IMR-90 (cell line): ENCODE data around the gene PTGDR. TPM values are rescaled to one million over a fixed set of nuclear protein-coding genes. Genes with fewer than 3 reads are reported as not detected.
A peak's percentile ranks its signal among the peaks of the same experiment; 100 is the strongest.

Experiments
- ATAC-seq: fragments of 200-7000 bp; cut with Tn5 transposase; 2 replicates; pipeline ENCODE4 v1.9.1; 2020; ENCODE audit warnings: low read depth, mild to moderate bottlenecking, moderate library complexity
- BruUV-seq: library from RNA; stranded (reverse); fragments of 400-500 nt; replicated peaks from 2 replicates; lab custom pipeline; 2021; lab: Mats Ljungman, UMichigan
- CTCF ChIA-PET: fragments of 300-600 bp; formaldehyde crosslinking; extraction: SDS; loops from one replicate; lab custom pipeline; 2021; ENCODE audit warnings: antibody characterized with exemption; lab: Yijun Ruan, JAX
- POLR2A ChIA-PET: fragments of 300-600 bp; sonication (Branson Sonifier 250); formaldehyde crosslinking; loops from one replicate; lab custom pipeline; 2022; ENCODE audit warnings: antibody characterized with exemption; ENCODE audit not compliant: unreplicated experiment; lab: Charles Lee
- DNase-seq: peaks from one replicate; pipeline ENCODE4 v3.0.0; 2013
- H2AFZ ChIP-seq: replicated peaks from 2 replicates; pipeline ENCODE3; 2013; ENCODE audit warnings: low read length, mild to moderate bottlenecking; ENCODE audit not compliant: poor library complexity
- H2AK5ac ChIP-seq: 2 replicates; pipeline ENCODE4 v1.6.1; 2013; ENCODE audit warnings: low read depth, low read length, inconsistent platforms
- H2AK9ac ChIP-seq: replicated peaks from 2 replicates; pipeline ENCODE3; 2013; ENCODE audit warnings: mild to moderate bottlenecking, low read depth, low read length, moderate library complexity; ENCODE audit not compliant: poor library complexity
- H2BK120ac ChIP-seq: 2 replicates; pipeline ENCODE4 v1.6.1; 2013; ENCODE audit warnings: low read depth, low read length, inconsistent platforms
- H2BK15ac ChIP-seq: 3 replicates; pipeline ENCODE4 v1.6.1; 2013; ENCODE audit warnings: low read depth, low read length, inconsistent platforms
- H2BK20ac ChIP-seq: 2 replicates; pipeline ENCODE4 v1.6.1; 2013; ENCODE audit warnings: low read depth, mild to moderate bottlenecking, inconsistent platforms, low read length, moderate library complexity
- H2BK5ac ChIP-seq: 2 replicates; pipeline ENCODE4 v1.6.1; 2013; ENCODE audit warnings: mild to moderate bottlenecking, low read depth, low read length, inconsistent platforms; ENCODE audit not compliant: poor library complexity, severe bottlenecking
- H3K14ac ChIP-seq: replicated peaks from 2 replicates; pipeline ENCODE4 v1.6.1; 2013; ENCODE audit warnings: low read depth, low read length, inconsistent platforms
- H3K18ac ChIP-seq: 2 replicates; pipeline ENCODE4 v1.6.1; 2013; ENCODE audit warnings: low read depth, low read length, control low read depth
- H3K23ac ChIP-seq: 2 replicates; pipeline ENCODE4 v1.6.1; 2013; ENCODE audit warnings: low read depth, low read length, inconsistent platforms
- H3K27ac ChIP-seq: 2 replicates; pipeline ENCODE4 v1.5.1; 2013; ENCODE audit warnings: mild to moderate bottlenecking, control low read depth, low read length; ENCODE audit not compliant: insufficient read depth
- H3K27me3 ChIP-seq: 2 replicates; pipeline ENCODE4 v1.6.1; 2013; ENCODE audit warnings: low read length; ENCODE audit not compliant: control insufficient read depth, insufficient read depth
- H3K36me3 ChIP-seq: 2 replicates; pipeline ENCODE4 v1.6.1; 2013; ENCODE audit warnings: low read length, mixed read lengths; ENCODE audit not compliant: control insufficient read depth, insufficient read depth
- H3K4ac ChIP-seq: 2 replicates; pipeline ENCODE4 v1.6.1; 2013; ENCODE audit warnings: low read depth, low read length, inconsistent platforms
- H3K4me1 ChIP-seq: 2 replicates; pipeline ENCODE4 v1.6.1; 2013; ENCODE audit warnings: low read length, mixed read lengths; ENCODE audit not compliant: control insufficient read depth, insufficient read depth
- H3K4me2 ChIP-seq: 2 replicates; pipeline ENCODE4 v1.6.1; 2013; ENCODE audit warnings: low read depth, mild to moderate bottlenecking, control low read depth, low read length, moderate library complexity
- H3K4me3 ChIP-seq: 2 replicates; pipeline ENCODE4 v1.5.1; 2013; ENCODE audit warnings: low read depth, mild to moderate bottlenecking, control low read depth, low read length, moderate library complexity; ENCODE audit not compliant: insufficient read depth
- H3K56ac ChIP-seq: 2 replicates; pipeline ENCODE4 v1.6.1; 2013; ENCODE audit warnings: low read length, inconsistent platforms; ENCODE audit not compliant: insufficient read depth; ENCODE audit errors: extremely low read depth
- H3K79me1 ChIP-seq, 2 experiments: 2 replicates each; pipeline ENCODE4 v1.6.1; 2013; ENCODE audit warnings: low read length in 2 of 2, inconsistent platforms in 1 of 2, low read depth in 1 of 2
- H3K9ac ChIP-seq: 2 replicates; pipeline ENCODE4 v1.6.1; 2013; ENCODE audit warnings: low read depth, low read length, control low read depth
- H3K9me1 ChIP-seq: 2 replicates; pipeline ENCODE4 v1.6.1; 2013; ENCODE audit warnings: low read length, inconsistent platforms; ENCODE audit not compliant: insufficient read depth
- H3K9me3 ChIP-seq: 2 replicates; pipeline ENCODE4 v1.6.1; 2013; ENCODE audit warnings: low read length; ENCODE audit not compliant: control insufficient read depth, insufficient read depth
- H4K20me1 ChIP-seq: 2 replicates; pipeline ENCODE4 v1.6.1; 2013; ENCODE audit warnings: low read length, inconsistent platforms; ENCODE audit not compliant: insufficient read depth
- H4K5ac ChIP-seq: 2 replicates; pipeline ENCODE4 v1.6.1; 2013; ENCODE audit warnings: mild to moderate bottlenecking, low read depth, low read length, control low read depth
- H4K8ac ChIP-seq, 2 experiments: 2 replicates each; pipeline ENCODE4 v1.6.1; 2013; ENCODE audit warnings: low read depth in 2 of 2, low read length in 2 of 2, control low read depth in 1 of 2, inconsistent platforms in 1 of 2
- H4K91ac ChIP-seq: 2 replicates; pipeline ENCODE4 v1.6.1; 2013; ENCODE audit warnings: low read depth, low read length, inconsistent platforms; ENCODE audit not compliant: insufficient read depth
- BHLHE40 ChIP-seq: fragments of 150-350 bp; IDR thresholded peaks from 2 replicates; pipeline ENCODE4 v1.6.1; 2016; ENCODE audit warnings: mild to moderate bottlenecking, low read depth, low read length
- CEBPB ChIP-seq: IDR thresholded peaks from 2 replicates; pipeline ENCODE4 v1.6.1; 2012; ENCODE audit warnings: low read depth, low read length, improper control_type of control experiment
- CHD1 ChIP-seq: IDR thresholded peaks from 2 replicates; pipeline ENCODE4 v1.6.1; 2012; ENCODE audit warnings: low read depth, low read length, improper control_type of control experiment
- FOS ChIP-seq: fragments of 150-350 bp; IDR thresholded peaks from 2 replicates; pipeline ENCODE4 v1.6.1; 2016; ENCODE audit warnings: low read depth, low read length
- MAFK ChIP-seq: IDR thresholded peaks from 2 replicates; pipeline ENCODE4 v1.6.1; 2012; ENCODE audit warnings: low read depth, low read length, improper control_type of control experiment
- MAZ ChIP-seq: IDR thresholded peaks from 2 replicates; pipeline ENCODE4 v1.6.1; 2012; ENCODE audit warnings: low read depth, mild to moderate bottlenecking, low read length, improper control_type of control experiment, moderate library complexity, borderline replicate concordance
- MXI1 ChIP-seq: IDR thresholded peaks from 2 replicates; pipeline ENCODE4 v1.6.1; 2012; ENCODE audit warnings: low read depth, mild to moderate bottlenecking, low read length, moderate library complexity, borderline replicate concordance
- NFE2L2 ChIP-seq: fragments of 150-350 bp; IDR thresholded peaks from 2 replicates; pipeline ENCODE4 v1.6.1; 2016; ENCODE audit warnings: low read depth, mild to moderate bottlenecking, low read length
- POLR2A ChIP-seq: IDR thresholded peaks from 2 replicates; pipeline ENCODE4 v1.6.1; 2012; ENCODE audit warnings: mild to moderate bottlenecking, low read depth, low read length
- RAD21 ChIP-seq: IDR thresholded peaks from 2 replicates; pipeline ENCODE4 v1.6.1; 2012; ENCODE audit warnings: low read length, improper control_type of control experiment
- RCOR1 ChIP-seq: IDR thresholded peaks from 2 replicates; pipeline ENCODE4 v1.6.1; 2012; ENCODE audit warnings: mild to moderate bottlenecking, low read length, improper control_type of control experiment; ENCODE audit not compliant: insufficient replicate concordance
- RFX5 ChIP-seq: IDR thresholded peaks from 2 replicates; pipeline ENCODE4 v1.8.0; 2012; ENCODE audit warnings: low read depth, mild to moderate bottlenecking, low read length, moderate library complexity
- SMC3 ChIP-seq: fragments of 150-350 bp; IDR thresholded peaks from 2 replicates; pipeline ENCODE4 v1.6.1; 2016; ENCODE audit warnings: low read depth, mild to moderate bottlenecking, antibody characterized with exemption, low read length, moderate library complexity
- WGBS, 2 experiments: methylation state at CpG; one replicate each; pipeline versions ENCODE4 v1.1.5 to v1.1.7; 2013; ENCODE audit warnings: missing lambda C conversion rate in 2 of 2; ENCODE audit not compliant: insufficient read length in 1 of 2; ENCODE audit errors: extremely low coverage in 2 of 2; 5-methylcytosine and 5-hydroxymethylcytosine counted together
- dilution Hi-C: fragments of 300-500 bp; cut with HindIII; formaldehyde crosslinking; loops from one replicate; pipeline ENCODE4 v1.14.3; 2018; ENCODE audit warnings: low sequenced_read_pairs; ENCODE audit not compliant: unreplicated experiment
- in situ Hi-C: fragments of 300-500 bp; cut with MboI; formaldehyde crosslinking; loops from 3 replicates; pipeline ENCODE4 v1.14.3; 2019; ENCODE audit warnings: low sequenced_read_pairs, inconsistent platforms, mixed read lengths
- intact Hi-C: fragments of 100-400 bp; cut with micrococcal nuclease; formaldehyde crosslinking; loops from 2 replicates; pipeline ENCODE4 v1.10.0; 2022
- polyA plus RNA-seq, 3 experiments: library from polyadenylated mRNA; depleted of rRNA; stranded (reverse); fragments of >200 nt; gene quantifications; 2 replicates each; pipeline ENCODE4 v1.2.3, GENCODE V29; 2012; ENCODE audit warnings: low replicate concordance in 1 of 3
- total RNA-seq: library from RNA; depleted of rRNA; stranded (reverse); fragments of >200 nt; gene quantifications from 2 replicates; pipeline ENCODE4 v1.2.3, GENCODE V29; 2012
- TF ChIP-seq, protein P1 (sequence below): fragments of 150-350 bp; IDR thresholded peaks from 2 replicates; pipeline ENCODE4 v1.6.1; 2016; ENCODE audit warnings: low read depth, mild to moderate bottlenecking, low read length, moderate library complexity, borderline replicate concordance
- TF ChIP-seq, protein P2 (sequence below): fragments of 150-350 bp; IDR thresholded peaks from 2 replicates; pipeline ENCODE4 v1.6.1; 2017; ENCODE audit warnings: mild to moderate bottlenecking, antibody characterized with exemption, low read length, low read depth

The PTGDR gene
- total and polyA plus RNA-seq, 2 of the 4 experiments (the other 2 are of a cell fraction), result not detected

DNA sequence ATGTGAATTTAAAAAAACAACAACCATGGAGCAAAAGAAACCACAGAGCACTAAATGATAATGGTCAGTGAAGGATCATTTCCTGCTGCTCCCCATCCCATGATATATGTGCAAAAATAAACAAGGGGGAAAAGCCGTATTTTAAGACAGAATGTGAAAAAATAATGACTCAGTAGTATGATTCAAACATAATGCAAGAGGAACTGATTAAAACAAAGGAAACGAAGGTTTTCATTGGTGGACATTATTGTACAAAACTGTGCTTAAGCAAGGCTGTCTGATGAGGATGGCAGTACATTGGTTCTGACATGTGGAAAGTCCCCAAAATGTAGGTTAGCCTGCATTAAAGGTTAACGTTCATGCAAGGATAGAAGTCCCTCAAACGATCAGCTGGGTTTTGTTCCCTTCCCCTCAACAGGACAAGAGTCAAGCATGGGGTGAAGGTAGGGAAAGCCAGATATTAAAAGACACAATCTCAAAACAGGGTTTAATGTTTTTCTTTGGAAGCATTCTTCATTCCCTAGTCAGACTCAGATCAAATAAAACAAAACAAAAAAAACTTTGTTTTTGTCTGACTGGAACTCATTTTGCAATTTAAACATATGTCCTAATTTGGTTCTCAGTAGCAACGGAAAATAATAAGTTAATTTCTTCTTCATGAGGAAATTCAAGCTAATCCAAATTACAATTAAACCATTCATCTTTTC lies 26.3 kb upstream of the PTGDR start:
- peak overlapping the region; percentile 99 for H2BK20ac ChIP-seq
- POLR2A ChIA-PET, result no interaction called here
- H3K27ac ChIP-seq, result peak overlapping the region; percentile 51
- H4K20me1 ChIP-seq, result no peaks in the 10 kb centered on the region; the same call in 1 of the 2 replicates
- peak overlapping the region; percentile 98 for H2BK120ac ChIP-seq
- H4K91ac ChIP-seq, result peak overlapping the region; percentile 88
- no peaks in the 10 kb centered on the region for H3K36me3 ChIP-seq
- peak overlapping the region; percentile 29; the same call in 1 of the 2 replicates for H3K4me3 ChIP-seq
- peak overlapping the region; percentile 91 for H3K14ac ChIP-seq
- H3K4ac ChIP-seq, result peak overlapping the region; percentile 92
- in situ Hi-C loops (no loop called here), intact Hi-C loops (no loop called here), dilution Hi-C loops (no loop called here)
- H4K8ac ChIP-seq, result peak overlapping the region in 1 of 2 experiments; percentile 81; a peak in 2 of 4 replicates
- DNase-seq, result peak; percentile 89
- CTCF ChIA-PET, result interaction anchor here (0.6 kb wide), 1 partner anchor 781 kb away, joined by 9 read pairs; no protein-coding TSS in a partner anchor
- peak overlapping the region; percentile 97 for H3K23ac ChIP-seq
- peak overlapping the region; percentile 80 for H2AFZ ChIP-seq
- ATAC-seq, result peak; percentile 86
- H3K18ac ChIP-seq, result peak overlapping the region; percentile 95
- H3K4me2 ChIP-seq, result peak overlapping the region; percentile 97
- H3K79me1 ChIP-seq, result no peaks in the 10 kb centered on the region
- H3K9me3 ChIP-seq, result no peaks in the 10 kb centered on the region
- no peak overlapping the region for H3K9ac ChIP-seq
- H2AK9ac ChIP-seq, result peak overlapping the region; percentile 35
- no peaks in the 10 kb centered on the region; the same call in 1 of the 2 replicates for H3K27me3 ChIP-seq
- H2BK15ac ChIP-seq, result peak overlapping the region; percentile 29; the same call in 1 of the 3 replicates
- no peak overlapping the region; the same call in 1 of the 2 replicates for H3K56ac ChIP-seq
- 0% methylated on average over 1 of the region's 5 CpGs; no CpG with 5 or more reads in 1 of the 2 experiments for WGBS, 2 experiments
- H2BK5ac ChIP-seq, result peak overlapping the region; percentile 98
- H3K9me1 ChIP-seq, result peaks cover 7% of the 10 kb centered on the region; the same call in 1 of the 2 replicates
- H2AK5ac ChIP-seq, result no peak overlapping the region; the same call in 1 of the 2 replicates
- BruUV-seq, result no TSS peak
- H4K5ac ChIP-seq, result peak overlapping the region; percentile 88
- H3K4me1 ChIP-seq, result peaks cover 8% of the 10 kb centered on the region
- TF ChIP-seq CEBPB (peak; percentile 81), RFX5 (no peak), SMC3 (no peak), NFE2L2 (peak; percentile 31; the same call in 1 of the 2 replicates), MXI1 (no peak), BHLHE40 (no peak), POLR2A (no peak), RCOR1 (no peak), RAD21 (no peak), MAZ (no peak), CHD1 (no peak), MAFK (no peak), FOS (peak; percentile 65)
- TF ChIP-seq, protein P1, sequence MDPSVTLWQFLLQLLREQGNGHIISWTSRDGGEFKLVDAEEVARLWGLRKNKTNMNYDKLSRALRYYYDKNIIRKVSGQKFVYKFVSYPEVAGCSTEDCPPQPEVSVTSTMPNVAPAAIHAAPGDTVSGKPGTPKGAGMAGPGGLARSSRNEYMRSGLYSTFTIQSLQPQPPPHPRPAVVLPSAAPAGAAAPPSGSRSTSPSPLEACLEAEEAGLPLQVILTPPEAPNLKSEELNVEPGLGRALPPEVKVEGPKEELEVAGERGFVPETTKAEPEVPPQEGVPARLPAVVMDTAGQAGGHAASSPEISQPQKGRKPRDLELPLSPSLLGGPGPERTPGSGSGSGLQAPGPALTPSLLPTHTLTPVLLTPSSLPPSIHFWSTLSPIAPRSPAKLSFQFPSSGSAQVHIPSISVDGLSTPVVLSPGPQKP, result no peak
- TF ChIP-seq, protein P2, sequence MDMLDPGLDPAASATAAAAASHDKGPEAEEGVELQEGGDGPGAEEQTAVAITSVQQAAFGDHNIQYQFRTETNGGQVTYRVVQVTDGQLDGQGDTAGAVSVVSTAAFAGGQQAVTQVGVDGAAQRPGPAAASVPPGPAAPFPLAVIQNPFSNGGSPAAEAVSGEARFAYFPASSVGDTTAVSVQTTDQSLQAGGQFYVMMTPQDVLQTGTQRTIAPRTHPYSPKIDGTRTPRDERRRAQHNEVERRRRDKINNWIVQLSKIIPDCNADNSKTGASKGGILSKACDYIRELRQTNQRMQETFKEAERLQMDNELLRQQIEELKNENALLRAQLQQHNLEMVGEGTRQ, result no peak
